Endothelial cell (in vitro differentiated cells): ENCODE measurements around the gene ANKDD1B. TPM values are rescaled to one million over a fixed set of nuclear protein-coding genes. Genes with fewer than 3 reads are reported as not detected.
"Not testable (repeated sequence)": the region's sequence is repeated elsewhere in the genome, so short reads cannot be mapped to it uniquely, and the experiment has no call there.

Experiments
- DNase-seq: peaks from one replicate; pipeline ENCODE4 v3.0.0; 2021; ENCODE audit warnings: low spot score
- H3K27ac Mint-ChIP-seq: one replicate; pipeline ENCODE4 v1.8.0; 2021; ENCODE audit warnings: mixed read lengths, inconsistent platforms; ENCODE audit not compliant: unreplicated experiment
- H3K27me3 Mint-ChIP-seq: one replicate; pipeline ENCODE4 v1.8.0; 2021; ENCODE audit warnings: mild to moderate bottlenecking, moderate library complexity, mixed read lengths, inconsistent platforms; ENCODE audit not compliant: unreplicated experiment
- H3K36me3 Mint-ChIP-seq: one replicate; pipeline ENCODE4 v1.8.0; 2021; ENCODE audit warnings: mild to moderate bottlenecking, low read depth, mixed read lengths, inconsistent platforms; ENCODE audit not compliant: unreplicated experiment
- H3K4me1 Mint-ChIP-seq: one replicate; pipeline ENCODE4 v1.8.0; 2021; ENCODE audit warnings: mild to moderate bottlenecking, mixed read lengths, inconsistent platforms; ENCODE audit not compliant: unreplicated experiment
- H3K4me3 Mint-ChIP-seq: one replicate; pipeline ENCODE4 v1.8.0; 2021; ENCODE audit warnings: mild to moderate bottlenecking, mixed read lengths, inconsistent platforms; ENCODE audit not compliant: unreplicated experiment
- H3K9me3 Mint-ChIP-seq: one replicate; pipeline ENCODE4 v1.8.0; 2021; ENCODE audit warnings: mixed read lengths, inconsistent platforms; ENCODE audit not compliant: unreplicated experiment
- CTCF ChIP-seq: fragments of 200-600 bp; sonication (generic); IDR thresholded peaks from one replicate; pipeline ENCODE4 v1.5.0; 2021; ENCODE audit warnings: antibody characterized with exemption; ENCODE audit not compliant: unreplicated experiment
- total RNA-seq: library from RNA; stranded (reverse); fragmentation: NEBNext Ultra II Directional; extraction: Animal tissue kit (Norgen Biotek cat#: 25700); gene quantifications from one replicate; pipeline ENCODE4 v1.2.1, GENCODE V29; 2021; ENCODE audit not compliant: unreplicated experiment

The ANKDD1B gene
- total RNA-seq, 1 donor from 2014 or later, result 0.31 TPM

DNA sequence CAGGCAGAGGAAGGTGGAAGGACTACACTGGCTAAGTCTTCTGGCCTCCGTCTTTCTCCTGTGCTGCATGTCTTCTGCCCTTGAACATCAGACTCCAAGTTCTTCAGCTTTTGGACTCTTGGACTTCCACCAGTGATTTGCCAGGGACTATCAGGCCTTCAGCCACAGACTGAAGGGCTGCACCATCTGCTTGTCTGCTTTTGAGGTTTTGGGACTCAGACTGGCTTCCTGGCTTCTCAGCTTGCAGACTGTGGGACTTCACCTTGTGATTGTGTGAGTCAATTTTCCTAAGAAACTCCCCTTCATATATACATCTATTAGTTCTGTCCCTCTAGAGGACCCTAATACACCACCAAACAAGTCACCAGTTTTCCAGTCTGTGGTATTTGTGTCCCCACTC lies 9.7 kb upstream of the ANKDD1B start:
- no peak overlapping the region for H3K27ac Mint-ChIP-seq
- H3K27me3 Mint-ChIP-seq, result no peaks in the 10 kb centered on the region
- no peaks in the 10 kb centered on the region for H3K9me3 Mint-ChIP-seq
- TF ChIP-seq CTCF, result no peak
- H3K36me3 Mint-ChIP-seq, result no peaks in the 10 kb centered on the region
- DNase-seq, result no peak
- H3K4me3 Mint-ChIP-seq, result no peak overlapping the region
- H3K4me1 Mint-ChIP-seq, result peaks cover 2% of the 10 kb centered on the region

DNA sequence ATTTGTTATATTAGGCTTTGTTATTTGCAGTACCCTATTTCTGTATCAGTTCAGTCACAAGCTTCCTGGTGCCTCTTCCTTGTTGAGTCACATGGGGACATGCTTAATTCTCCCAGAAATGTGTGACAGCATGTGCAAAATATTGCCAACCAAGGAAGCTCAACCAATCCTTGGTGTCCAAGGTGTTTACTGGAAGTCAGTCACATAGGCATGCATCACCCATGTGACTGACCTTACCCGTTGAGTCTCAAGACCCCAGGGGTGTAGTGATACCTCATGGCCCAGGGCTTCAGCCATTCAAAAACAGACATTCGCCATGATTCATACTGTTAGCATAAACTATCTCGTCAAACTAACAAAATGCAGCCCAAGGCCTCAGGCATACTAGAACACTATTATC lies 9.3 kb upstream of the ANKDD1B start:
- no peak for TF ChIP-seq CTCF
- Mint-ChIP-seq H3K4me1 (peaks cover 6% of the 10 kb centered on the region), H3K4me3 (no peak overlapping the region), H3K27me3 (no peaks in the 10 kb centered on the region), H3K9me3 (no peaks in the 10 kb centered on the region), H3K36me3 (no peaks in the 10 kb centered on the region), H3K27ac (no peak overlapping the region)
- no peak for DNase-seq

GRCh38 chr5:75603371-75603770 lies 7.9 kb upstream of the ANKDD1B start:
- Mint-ChIP-seq H3K4me1 (peaks cover 6% of the 10 kb centered on the region), H3K27me3 (no peaks in the 10 kb centered on the region), H3K9me3 (no peaks in the 10 kb centered on the region), H3K4me3 (no peak overlapping the region), H3K27ac (no peak overlapping the region), H3K36me3 (no peaks in the 10 kb centered on the region)
- TF ChIP-seq CTCF, result no peak
- no peak for DNase-seq

DNA sequence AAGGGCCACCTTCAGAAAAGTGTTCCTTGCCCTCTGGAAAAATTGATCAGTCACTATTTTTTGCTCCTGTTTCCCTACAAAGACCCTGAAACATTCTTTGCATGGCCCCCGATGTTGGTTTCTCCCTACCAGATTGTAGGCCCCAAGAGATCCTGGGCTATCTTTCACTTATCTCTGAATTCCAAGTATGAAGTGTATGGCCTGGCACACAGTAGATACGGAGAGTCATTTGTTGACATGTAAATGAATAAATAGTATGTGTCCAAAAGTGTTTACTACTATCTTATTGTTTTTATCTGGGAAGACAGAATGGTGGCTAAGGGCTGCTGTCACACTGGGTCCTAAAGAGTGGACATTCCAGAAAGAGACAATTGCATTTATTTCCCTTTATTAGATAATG lies 7.4 kb upstream of the ANKDD1B start:
- no peak for TF ChIP-seq CTCF
- Mint-ChIP-seq H3K27ac (no peak overlapping the region), H3K9me3 (no peaks in the 10 kb centered on the region), H3K4me3 (no peak overlapping the region), H3K27me3 (no peaks in the 10 kb centered on the region), H3K4me1 (peaks cover 10% of the 10 kb centered on the region), H3K36me3 (no peaks in the 10 kb centered on the region)
- no peak for DNase-seq

DNA sequence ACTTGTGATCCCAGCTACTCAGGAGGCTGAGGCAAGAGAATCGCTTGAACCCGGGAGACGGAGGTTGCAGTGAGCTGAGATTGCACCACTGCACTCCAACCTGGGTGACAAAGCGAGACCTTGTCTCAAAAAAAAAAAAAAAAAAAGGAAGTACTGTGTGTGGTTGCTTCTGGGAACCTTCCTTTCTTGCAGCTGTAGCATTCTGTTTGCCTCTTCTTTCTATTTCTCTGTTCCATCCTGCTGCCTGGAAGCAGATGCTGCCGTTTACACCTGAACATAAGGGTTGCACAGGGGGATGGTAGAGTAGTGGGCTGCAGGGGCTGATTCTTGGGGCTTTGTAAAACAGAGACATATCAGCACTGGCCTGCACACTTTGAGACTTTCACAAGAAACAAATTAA lies 3.9 kb upstream of the ANKDD1B start:
- H3K27me3 Mint-ChIP-seq, DNase-seq, H3K4me3 Mint-ChIP-seq, H3K36me3 Mint-ChIP-seq, H3K9me3 Mint-ChIP-seq, H3K27ac Mint-ChIP-seq: not testable (repeated sequence)
- H3K4me1 Mint-ChIP-seq, result peaks cover 16% of the 10 kb centered on the region

DNA sequence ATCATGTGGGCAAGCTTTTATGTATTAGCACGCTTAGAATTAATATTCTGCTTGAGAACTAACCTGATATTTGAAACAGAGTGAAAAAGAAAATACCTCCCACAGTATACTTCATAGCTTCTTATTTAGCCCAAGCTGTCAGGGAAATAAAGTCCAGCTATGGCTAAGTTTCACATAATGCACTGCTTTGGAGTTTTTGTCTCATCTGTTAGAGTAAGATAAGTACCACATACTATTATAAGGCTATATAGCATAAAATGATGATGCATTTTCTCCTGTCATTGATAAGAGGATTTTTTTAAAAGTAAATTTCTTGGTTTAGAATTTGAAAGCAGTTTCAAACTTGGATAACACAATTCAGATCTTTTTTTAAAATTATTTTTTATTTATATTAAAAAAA lies 2.4 kb upstream of the ANKDD1B start:
- Mint-ChIP-seq H3K27ac (no peak overlapping the region), H3K27me3 (peaks cover 2% of the 10 kb centered on the region), H3K4me3 (no peak overlapping the region), H3K36me3 (no peaks in the 10 kb centered on the region), H3K9me3 (no peaks in the 10 kb centered on the region), H3K4me1 (peaks cover 16% of the 10 kb centered on the region)
- DNase-seq, result no peak
- TF ChIP-seq CTCF, result no peak
